ENCODE measurements around the gene PTDSS2.

Gene PTDSS2

DNA sequence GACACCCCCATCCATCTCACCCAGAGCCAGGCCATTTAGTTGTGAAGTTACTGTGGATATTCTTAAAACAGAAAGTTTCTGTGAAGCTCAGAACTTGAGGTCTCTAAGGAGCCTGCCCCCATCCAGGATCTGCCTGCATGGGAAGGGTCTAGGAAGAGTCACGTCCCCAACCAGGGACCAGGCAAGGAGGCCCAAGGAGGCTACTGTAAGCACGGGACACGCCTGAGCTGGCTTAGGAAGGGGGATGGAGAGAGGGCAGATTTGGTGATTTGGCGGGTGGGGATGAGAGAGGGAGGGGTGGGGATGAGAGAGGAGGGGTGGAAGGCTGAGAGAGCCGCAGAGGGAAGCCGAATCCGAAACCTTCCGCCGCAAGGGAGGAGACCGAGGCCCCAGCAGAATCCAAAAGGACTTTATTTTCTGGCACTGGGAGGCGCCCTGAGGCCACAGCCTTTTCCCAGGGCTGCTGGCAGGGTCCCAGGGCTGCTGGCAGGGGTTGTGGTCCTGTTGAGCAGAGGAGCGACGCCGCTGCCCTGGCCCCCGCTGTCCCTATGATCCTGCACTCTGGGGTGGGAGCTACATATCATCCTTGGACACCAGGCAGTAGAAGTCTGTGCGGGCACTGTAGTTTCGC is 44.6 kb upstream of the PTDSS2 start:
- POLR2A ChIA-PET, result no interaction called here

DNA sequence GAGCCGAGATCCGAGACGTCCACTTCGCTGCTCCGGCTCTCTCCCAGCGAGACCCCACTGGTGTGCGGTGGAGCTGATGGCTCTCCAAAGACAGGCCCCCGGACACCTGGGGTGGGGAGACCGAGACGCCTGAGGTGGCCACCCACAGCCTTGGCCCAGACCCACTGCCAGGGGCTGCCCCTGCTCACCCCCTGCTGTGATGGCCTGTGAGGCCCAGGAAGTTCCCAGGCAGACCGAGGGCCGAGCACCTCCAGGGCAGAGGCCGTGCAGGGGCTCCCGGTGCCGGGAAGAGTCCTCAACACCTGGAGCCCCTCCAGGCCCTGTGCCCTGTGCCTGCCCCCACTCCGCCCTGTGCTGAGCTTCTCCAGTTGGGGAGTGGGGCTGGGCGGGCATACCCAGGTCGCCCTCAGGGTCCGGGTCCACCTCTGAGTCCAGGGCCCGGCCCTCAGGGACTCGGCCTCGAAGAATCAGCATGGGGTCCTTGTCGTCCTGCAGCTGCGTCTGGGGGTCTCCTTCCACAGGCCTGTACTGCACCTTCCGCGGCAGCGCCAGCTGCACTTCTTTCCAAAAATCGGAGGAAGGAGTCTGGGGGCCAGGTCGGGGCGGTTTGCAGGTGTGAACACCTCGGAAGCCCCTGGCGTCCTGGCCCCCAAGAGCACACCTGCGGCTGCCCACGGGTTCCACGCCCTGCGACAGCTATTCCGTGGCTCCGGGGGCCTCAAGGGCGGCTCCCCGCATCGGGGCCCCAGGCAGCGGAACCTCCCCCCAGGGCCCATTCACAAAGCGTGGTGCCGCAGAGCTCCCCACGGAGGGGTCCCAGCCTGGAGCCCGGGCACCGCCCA is 43.9 kb upstream of the PTDSS2 start:
- TF ChIP-seq, protein P1, sequence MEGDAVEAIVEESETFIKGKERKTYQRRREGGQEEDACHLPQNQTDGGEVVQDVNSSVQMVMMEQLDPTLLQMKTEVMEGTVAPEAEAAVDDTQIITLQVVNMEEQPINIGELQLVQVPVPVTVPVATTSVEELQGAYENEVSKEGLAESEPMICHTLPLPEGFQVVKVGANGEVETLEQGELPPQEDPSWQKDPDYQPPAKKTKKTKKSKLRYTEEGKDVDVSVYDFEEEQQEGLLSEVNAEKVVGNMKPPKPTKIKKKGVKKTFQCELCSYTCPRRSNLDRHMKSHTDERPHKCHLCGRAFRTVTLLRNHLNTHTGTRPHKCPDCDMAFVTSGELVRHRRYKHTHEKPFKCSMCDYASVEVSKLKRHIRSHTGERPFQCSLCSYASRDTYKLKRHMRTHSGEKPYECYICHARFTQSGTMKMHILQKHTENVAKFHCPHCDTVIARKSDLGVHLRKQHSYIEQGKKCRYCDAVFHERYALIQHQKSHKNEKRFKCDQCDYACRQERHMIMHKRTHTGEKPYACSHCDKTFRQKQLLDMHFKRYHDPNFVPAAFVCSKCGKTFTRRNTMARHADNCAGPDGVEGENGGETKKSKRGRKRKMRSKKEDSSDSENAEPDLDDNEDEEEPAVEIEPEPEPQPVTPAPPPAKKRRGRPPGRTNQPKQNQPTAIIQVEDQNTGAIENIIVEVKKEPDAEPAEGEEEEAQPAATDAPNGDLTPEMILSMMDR (IDR thresholded peaks at IDR 0.05; ENCODE audit: control extremely low read depth, extremely low read depth, low read depth, missing control alignments), result no peak
- CTCF ChIA-PET, result interaction anchor here (1.0 to 3.8 kb wide), 7 partner anchors 9 to 162 kb away, joined by 3 to 22 read pairs (median 5); no protein-coding TSS in a partner anchor
- no peak for DNase-seq (ENCODE audit: extremely low spot score)
- POLR2A ChIA-PET, result no interaction called here

More for the DNA sequence above, 44.6 kb upstream of the PTDSS2 start:
- DNase-seq (ENCODE audit: extremely low spot score), result no peak
- TF ChIP-seq, protein P1 (IDR thresholded peaks at IDR 0.05; ENCODE audit: control extremely low read depth, extremely low read depth, low read depth, missing control alignments), result no peak
- CTCF ChIA-PET, result interaction anchor here (3.8 kb wide), 1 partner anchor 8 kb away, joined by 22 read pairs; no protein-coding TSS in a partner anchor

DNA sequence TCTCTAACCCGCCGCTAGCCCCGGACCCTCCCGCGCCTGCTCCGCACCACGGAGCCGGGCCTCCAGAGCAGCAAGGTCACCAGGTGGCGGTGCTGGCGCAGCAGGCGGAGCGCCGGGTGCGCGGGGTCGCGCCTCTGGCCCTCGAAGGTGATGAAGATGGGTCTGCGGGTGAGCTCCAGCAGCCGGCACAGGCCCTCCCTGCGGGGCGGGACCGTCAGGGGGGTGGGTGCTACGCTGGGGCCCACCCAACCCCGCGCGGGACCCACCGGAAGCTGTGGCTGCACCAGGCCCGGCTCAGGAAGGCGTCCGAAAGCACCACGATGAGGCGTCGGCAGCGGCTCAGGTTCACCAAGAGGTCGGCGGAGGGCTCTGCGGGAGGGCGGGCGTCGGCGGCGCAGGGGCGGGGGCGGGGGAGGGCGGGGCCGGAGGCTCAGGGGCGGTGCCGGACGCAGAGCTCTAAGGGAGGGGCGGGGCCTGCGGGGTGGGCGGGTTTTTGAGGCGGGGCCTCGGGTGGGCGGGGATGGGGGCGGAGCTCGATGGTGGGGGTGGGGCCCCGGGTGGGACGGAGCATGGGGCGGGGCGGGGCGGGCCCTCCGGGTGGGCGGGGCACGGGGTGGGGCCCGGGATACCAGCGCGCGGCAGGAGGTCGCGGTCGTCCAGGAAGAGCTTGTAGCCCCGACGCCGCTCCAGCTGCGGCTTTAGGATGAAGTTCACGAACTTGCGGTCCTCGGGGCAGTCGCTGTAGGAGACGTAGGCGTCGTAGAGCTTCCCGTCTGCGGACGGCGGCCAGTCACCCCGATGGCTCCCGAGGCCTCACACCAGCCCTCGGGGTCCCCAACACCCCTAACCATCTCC is 43.1 kb upstream of the PTDSS2 start:
- TF ChIP-seq, protein P1 (IDR thresholded peaks at IDR 0.05; ENCODE audit: control extremely low read depth, extremely low read depth, low read depth, missing control alignments), result peak; percentile 39
- POLR2A ChIA-PET, result interaction anchor here (0.5 to 0.9 kb wide), 5 partner anchors 43 to 169 kb away, joined by 3 to 5 read pairs (median 4); partner anchors contain the start of gene PTDSS2
- CTCF ChIA-PET, result interaction anchor here (1.0 to 3.8 kb wide), 9 partner anchors 10 to 163 kb away, joined by 3 to 22 read pairs (median 4); no protein-coding TSS in a partner anchor
- DNase-seq (ENCODE audit: extremely low spot score), result peak; percentile 95

DNA sequence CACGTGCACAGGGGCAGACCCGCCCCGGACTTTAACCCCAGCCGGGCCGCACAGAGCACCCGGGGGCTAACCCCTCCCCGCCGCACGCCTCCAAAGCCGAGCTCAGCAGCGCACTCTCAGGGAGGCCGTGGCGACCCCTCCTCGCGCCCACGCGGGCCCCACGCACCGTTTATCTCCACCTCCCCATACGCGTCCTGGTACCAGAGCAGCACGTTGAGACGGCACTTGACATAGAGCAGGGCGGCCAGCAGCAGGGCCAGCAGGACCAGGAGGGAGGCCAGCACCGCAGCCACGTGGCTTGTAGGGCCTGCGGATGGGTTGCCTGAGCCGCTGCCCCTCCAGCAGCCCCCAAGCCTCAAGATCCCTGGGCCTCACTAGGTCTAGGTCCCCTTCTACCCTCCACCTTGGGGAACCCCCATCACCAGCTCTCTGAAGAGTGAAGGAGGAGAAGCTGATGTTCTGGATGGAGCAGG is 42.4 kb upstream of the PTDSS2 start:
- ChIA-PET CTCF (interaction anchor here (1.0 to 3.8 kb wide), 8 partner anchors 11 to 157 kb away, joined by 3 to 22 read pairs (median 4); no protein-coding TSS in a partner anchor), POLR2A (interaction anchor here (0.5 to 0.9 kb wide), 3 partner anchors 42 to 168 kb away, joined by 3 to 4 read pairs (median 4); partner anchors contain the start of gene PTDSS2)
- TF ChIP-seq, protein P1 (IDR thresholded peaks at IDR 0.05; ENCODE audit: control extremely low read depth, extremely low read depth, low read depth, missing control alignments), result no peak
- DNase-seq (ENCODE audit: extremely low spot score), result no peak

DNA sequence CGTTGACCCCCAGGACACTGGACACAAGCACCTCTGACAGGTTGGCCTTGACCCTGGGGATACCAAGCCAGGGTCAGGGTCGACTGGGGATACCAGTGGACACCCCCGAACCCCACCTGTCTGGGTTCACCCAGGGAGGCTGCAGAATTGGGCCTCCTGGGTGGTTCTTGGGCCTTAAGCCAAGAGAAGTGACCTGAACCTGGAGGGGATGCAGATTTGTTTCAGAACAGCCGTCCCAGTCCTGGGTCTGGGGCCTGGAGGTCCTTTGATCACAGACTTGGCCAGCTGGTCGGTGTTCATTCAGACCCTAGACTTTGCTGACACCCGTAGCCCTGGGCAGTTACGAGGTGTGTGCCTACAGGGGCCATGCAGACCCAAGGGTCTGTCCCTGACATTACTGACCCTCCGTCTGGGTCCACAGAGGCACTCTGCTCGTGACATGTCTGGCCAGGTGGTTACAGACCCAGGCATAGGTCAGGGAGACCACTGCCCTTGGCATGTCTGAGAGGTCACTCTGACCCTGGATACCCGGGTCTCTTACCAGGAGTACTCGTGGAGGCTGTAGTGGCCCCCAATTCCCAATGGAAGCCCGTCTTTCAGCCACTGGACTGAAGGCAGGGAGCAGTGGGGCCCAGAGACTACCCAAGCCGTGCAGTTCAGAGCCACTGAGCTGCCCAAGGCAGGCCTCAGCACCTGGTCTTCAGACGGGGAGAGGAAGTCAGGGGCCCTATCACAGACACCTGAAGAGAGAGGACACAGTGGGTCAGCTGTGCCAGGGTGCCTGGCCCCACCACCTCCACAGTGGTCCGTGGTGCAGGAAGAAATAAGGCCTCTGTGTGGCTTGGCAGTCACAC is 41.7 kb upstream of the PTDSS2 start:
- DNase-seq (ENCODE audit: extremely low spot score), result no peak
- ChIA-PET POLR2A (no interaction called here), CTCF (interaction anchor here (1.0 to 2.1 kb wide), 4 partner anchors 11 to 158 kb away, joined by 3 to 18 read pairs (median 4); no protein-coding TSS in a partner anchor)
- TF ChIP-seq, protein P1 (IDR thresholded peaks at IDR 0.05; ENCODE audit: control extremely low read depth, extremely low read depth, low read depth, missing control alignments), result no peak
